Ovary (tissue), 3 donors: ENCODE results near the gene SLC39A3.

Source experiments
- EP300 ChIP-seq: sonication (generic); formaldehyde crosslinking; IDR thresholded peaks from one replicate; pipeline ENCODE4 v1.6.1; 2017; ENCODE audit warnings: antibody characterized with exemption
- POLR2A ChIP-seq: fragments of 450-650 bp; IDR thresholded peaks from one replicate; pipeline ENCODE4 v1.6.1; 2017; ENCODE audit warnings: antibody characterized with exemption, mild to moderate bottlenecking, moderate library complexity
- TF ChIP-seq, protein P1 (sequence below), 3 donors: fragments of 450-650 bp in 2 of 3; fragments of 200-600 bp in 1 of 3; IDR thresholded peaks; one replicate each; pipeline versions ENCODE4 v1.5.1 to v1.8.0; 2016 to 2022; ENCODE audit warnings: antibody characterized with exemption in 3 of 3, mild to moderate bottlenecking in 1 of 3
- donor health status: DM: no; HTN: no; CAD: no.

DNA sequence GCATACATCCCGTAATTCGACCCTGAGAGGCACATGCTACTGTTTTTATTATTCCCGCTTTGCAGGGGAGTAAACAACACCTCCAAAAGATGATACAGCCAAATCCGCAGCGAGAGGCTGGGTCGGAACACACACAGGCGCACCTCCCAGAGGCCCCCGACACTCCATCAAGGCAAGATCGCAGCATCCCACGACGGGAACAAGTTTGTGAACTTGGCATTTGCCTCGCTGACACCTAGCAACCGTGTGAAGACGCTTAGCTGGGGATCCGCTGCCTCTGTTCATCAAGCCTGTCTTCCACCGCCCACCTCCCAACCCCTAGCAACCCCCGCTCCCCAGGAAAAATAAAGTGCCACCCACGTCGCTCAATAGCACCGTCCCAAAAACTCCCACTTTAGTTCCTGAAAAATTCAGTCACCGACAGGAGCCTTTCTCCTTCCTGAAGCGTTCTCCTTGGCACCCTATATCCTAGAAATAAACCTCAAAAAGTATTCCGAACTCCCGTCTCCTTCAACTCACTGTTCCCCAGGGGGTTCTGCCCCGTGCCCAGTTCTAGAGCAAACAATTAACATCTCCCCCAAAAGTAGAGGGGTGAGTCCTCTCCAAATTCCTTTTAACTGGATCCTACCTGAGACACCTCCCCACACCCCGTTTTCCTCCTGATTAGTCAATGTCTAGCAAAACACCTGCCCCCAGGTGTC lies 39.0 kb downstream of the SLC39A3 start:
- TF ChIP-seq, protein P1, sequence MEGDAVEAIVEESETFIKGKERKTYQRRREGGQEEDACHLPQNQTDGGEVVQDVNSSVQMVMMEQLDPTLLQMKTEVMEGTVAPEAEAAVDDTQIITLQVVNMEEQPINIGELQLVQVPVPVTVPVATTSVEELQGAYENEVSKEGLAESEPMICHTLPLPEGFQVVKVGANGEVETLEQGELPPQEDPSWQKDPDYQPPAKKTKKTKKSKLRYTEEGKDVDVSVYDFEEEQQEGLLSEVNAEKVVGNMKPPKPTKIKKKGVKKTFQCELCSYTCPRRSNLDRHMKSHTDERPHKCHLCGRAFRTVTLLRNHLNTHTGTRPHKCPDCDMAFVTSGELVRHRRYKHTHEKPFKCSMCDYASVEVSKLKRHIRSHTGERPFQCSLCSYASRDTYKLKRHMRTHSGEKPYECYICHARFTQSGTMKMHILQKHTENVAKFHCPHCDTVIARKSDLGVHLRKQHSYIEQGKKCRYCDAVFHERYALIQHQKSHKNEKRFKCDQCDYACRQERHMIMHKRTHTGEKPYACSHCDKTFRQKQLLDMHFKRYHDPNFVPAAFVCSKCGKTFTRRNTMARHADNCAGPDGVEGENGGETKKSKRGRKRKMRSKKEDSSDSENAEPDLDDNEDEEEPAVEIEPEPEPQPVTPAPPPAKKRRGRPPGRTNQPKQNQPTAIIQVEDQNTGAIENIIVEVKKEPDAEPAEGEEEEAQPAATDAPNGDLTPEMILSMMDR (IDR thresholded peaks at IDR 0.05): no peak
- TF ChIP-seq POLR2A (no peak), EP300 (no peak)
